Myocyte (in vitro differentiated cells): ENCODE results near the gene MTHFD1. TPM values are rescaled to one million over a fixed set of nuclear protein-coding genes. Genes with fewer than 3 reads are reported as not detected.
A peak's percentile ranks its signal among the peaks of the same experiment; 100 is the strongest.

ENCODE experiments used
- DNase-seq: peaks from one replicate; pipeline ENCODE4 v3.0.0-alpha.2; 2012; ENCODE audit warnings: low read depth
- total RNA-seq: library from RNA; depleted of rRNA; stranded (reverse); fragments of >200 nt; gene quantifications from 2 replicates; pipeline ENCODE4 v1.2.3, GENCODE V29; 2014

Gene MTHFD1
- total RNA-seq, 1 donor from 2014 or later: 49.0 TPM

DNA sequence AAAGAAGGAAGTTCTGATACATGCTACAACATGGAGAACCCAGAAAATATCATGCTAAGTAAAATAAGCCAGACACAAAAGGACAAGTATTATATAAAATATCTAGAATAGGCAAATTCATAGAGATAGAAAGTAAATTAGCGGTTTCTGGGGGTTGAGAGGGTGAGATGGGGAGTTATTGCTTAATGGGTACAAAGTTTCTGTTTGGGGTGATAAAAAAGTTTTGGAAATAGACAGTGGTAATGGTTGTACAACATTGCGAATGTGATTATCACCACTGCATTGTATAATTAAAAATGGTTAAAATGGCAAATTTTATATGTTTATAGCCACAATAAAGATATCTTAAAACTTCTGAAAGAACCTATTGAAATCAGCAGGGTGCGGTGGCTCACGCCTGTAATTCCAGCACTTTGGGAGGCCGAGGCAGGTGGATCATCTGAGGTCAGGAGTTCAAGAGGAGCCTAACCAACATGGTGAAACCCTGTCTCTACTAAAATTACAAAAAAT is 100.5 kb downstream of the MTHFD1 start:
- no peak for DNase-seq

DNA sequence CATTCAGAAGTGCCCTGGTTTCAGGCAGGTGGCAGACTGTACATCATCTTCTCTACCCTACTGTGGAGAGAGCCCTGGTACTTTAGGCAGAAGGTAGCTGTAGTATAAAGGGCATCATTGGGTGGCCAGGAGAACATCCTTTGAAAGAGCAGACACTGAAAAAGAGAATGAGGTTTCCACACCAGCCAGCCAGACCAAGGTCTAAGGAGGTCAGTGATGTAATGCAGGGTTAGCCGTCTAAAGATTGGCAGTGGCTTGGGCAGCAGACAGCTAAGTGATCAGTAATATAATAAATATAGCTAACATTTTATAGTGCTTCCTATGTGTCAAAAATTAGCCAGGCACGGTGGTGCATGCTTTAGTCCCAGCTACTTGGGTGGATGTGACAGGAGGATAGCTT is 103.5 kb downstream of the MTHFD1 start:
- no peak for DNase-seq

DNA sequence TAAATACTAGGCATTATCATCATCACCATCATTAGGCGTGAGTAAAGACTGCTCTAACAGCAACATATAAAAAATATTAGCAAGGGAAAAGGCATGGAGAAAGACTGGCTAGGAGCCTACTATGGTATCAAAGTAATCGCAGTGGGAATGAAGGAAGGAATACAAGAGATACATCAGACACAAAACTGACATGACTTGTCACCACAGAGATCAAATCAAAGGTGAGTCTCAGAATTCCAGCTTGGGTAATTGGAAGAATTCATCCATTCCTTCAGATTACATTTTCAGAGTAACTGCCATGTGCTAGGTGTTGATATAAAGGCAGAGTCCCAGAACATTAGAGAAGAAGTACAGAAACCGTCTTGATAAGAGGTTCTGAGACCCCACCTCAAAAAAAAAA is 105.3 kb downstream of the MTHFD1 start:
- DNase-seq: no peak

DNA sequence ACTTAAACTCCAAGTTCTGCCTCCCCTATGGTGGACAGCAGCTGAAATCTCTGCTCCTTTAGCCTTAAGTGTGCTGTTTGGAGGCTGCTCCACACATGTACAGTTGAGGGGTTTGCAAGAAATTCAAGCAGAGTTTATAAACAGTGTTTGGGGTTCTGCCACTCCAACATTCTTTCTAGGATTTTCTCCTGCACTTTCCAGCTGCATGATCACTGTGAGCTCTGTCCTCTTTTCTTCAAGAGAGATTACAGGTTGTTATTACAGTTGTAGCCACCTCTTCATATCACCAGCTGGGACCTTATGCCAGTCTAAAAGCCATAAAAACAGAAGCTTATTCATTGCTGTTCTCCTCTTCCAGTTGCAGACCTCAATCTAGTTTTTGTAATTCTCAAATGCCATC is 107.1 kb downstream of the MTHFD1 start:
- DNase-seq: no peak

DNA sequence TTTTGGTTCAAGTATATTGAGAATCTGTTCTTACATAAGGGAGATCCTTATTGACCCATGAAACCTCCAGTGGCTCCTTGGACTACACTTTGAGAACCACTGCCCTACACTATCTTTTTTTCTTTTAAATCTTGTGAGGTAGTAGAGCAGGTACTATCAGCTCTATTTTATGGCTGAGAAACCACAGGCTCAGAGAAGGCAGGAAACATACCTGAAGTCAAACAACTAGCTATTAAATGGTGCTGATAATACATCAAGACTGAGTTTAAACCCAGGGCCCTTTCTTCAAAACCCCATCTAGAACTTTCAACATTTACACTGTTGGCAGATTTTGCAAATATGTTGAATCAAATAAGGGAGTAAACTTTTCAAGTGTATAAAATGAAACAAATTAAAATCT is 108.6 kb downstream of the MTHFD1 start:
- DNase-seq: no peak

DNA sequence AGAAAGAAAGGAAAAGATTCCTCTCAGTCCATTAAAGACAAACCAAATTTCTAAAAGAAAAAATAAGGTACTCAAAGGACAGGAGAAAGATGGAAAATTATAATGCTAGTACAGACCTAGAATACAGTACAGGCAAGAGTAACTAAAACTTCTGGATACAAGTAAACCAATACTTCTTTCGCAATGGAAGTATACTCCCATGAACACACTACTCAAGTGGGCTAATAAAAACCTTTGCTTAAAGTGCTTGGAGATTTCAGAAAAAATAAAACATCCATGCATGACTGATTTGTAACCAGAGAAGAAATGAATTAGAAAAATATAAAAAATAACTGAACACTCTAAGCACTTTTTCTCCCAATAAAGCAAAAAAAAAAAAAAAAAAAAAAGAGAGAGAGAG is 111.9 kb downstream of the MTHFD1 start:
- no peak for DNase-seq

DNA sequence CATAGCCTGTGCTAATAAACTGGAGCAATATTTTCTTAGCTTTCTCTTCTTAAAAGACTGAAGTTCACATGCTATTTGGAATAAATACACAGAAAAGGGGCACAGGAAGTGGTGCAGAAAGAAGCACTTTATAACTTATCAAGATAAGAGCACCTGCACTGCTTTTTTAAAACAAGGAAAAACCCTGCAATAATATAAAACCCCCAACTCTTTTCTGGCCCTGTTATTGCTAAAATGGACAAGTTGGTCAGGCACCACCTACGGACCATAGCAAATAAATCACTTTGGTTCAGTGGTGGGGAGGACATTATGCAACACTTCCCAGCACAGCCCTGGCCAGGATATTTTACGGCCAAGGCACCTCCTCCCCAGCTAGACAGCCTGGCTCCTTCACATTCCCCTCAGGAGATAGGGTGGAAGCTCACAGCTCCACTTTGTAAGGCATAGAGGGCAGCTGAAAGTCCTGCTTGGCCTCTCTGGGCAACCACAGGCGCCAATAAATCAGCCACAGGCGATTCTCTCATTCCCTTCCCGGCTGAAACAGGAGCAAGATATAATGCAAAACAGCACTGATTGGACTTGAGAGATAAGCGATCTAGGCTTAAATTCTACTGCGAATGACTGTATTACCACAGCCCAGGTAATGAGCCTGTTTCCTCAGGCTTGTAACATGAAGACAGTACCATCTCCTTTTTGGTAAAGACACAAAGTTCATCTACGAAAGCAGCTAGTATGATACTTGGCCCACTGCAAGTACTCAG is 113.4 kb downstream of the MTHFD1 start:
- DNase-seq: peak; percentile 69

DNA sequence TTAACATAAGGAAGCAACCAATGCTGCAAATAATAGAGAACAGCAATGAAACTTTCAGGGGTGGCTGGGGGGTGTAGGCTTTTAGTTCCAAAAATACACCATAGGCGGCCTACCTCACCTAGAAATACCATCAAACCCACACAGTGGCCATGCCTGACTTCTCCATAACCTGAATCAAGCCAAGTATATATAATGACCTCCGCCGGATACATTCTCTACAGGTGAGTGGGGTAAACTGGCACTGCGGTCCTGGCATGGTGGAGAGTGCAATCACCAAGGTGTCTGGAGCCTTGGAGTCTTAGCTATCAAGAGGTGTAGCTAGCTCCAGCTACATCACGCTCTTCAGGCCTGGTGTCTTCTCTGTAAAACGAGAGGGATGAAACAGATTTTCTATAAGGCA is 114.3 kb downstream of the MTHFD1 start:
- no peak for DNase-seq

DNA sequence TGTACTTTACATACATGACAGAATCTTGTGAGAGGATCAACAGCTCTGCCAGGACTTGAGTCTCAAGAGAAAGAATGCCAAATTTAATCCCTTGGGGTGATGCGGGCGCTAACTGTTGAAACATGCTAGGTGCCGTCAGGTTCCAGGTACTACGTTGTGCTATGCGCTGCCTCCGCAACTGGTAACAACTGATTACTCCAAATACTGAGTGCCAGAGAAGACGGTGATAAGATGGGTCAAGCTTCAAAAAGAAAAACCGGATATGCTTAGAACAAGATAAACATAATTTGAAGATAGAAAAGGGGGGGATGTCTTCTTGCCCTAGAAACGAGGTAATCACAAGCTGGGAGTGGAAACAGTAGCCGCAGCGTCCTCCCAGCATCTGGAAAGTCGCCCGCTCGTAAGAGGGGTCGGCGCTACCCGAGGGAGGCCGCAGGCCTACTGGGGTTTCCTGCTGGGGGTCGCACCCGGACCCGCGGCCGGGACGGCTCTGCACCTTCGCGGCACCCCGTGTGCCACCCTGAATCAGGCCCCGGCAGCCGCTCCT is 114.8 kb downstream of the MTHFD1 start:
- DNase-seq: no peak

DNA sequence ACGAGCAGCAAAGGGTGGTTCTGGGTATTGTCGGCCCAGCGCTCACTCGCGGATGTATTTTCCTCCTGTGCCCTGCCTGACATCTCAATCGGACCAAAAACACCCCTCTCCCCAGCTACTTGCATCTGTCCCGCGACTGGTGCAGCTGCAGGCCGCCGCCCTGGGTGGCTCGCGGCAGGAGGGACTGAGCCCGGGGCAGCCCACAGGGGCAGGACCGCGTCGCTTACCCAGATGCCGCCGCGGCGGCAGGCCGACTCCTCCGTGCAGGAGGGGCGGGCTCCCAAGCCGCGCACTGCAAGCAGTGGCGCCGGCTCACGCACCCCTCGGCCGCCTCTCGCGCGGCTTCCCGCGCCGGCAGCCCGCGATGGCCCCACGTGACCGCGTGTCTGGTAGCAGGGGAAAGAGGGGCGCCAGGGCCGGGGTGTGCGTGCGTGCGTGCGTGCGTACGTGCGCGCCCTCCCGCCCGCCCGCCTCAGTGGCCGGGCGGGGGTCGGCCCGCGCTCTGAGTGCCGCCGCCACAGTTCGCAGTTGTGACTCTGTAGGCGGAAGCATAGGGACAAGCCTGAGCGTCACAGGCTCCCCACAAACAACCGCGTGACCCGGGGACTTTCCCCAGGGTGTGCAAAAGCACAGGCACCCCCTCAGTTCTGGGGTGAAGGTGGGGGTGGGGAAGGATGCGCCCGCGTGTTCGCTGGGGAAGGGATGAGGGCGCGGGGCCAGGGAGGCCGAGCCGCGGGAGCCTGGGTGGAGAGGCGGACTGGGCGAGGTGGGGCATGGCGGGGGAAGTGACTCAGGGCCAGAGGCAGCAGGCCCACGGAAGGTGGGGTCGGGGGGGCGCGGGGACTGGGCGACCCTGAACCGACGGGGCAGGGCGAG is 115.5 kb downstream of the MTHFD1 start, which contains the start of gene ZBTB25:
Gene ZBTB25 (minus strand): TSS at position 405 of the 876 bp plus-strand sequence. CDS start 13,305 bp downstream, outside the sequence.
- peak; percentile 94 for DNase-seq

DNA sequence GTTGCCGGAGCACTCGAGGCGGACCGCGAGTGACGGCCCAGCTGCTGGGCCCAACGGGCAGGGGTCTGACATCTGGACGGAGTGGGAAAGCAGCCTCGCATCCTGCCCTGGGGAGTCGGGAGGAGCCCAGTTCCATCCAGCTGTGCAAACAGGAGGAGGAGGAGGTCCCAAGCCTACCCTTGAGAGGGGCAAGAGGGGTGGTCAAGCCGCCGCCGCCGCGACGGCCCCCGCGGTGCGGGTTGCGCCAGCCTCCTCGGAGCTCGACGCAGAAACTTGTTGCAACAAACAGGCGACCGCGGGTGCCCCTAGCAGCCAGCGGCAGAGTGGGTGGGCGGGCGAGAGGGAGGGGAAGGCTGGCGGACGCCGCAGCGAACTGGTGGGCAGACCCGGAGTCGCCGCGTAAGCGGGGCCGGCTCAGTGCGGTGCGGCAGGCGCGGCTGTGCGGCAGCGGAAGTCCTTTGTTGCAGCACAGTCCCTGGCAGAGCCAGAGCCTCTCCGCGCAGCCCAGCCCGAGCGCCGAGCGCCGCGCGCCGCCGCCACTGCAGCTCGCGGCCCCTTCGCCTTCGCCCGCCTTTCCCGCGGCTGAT is 116.2 kb downstream of the MTHFD1 start, which contains the start of gene ZBTB1:
Gene ZBTB1 (plus strand): TSS at position 461 of the 587 bp plus-strand sequence. CDS start 16,735 bp downstream, outside the sequence.
- peak; percentile 82 for DNase-seq

DNA sequence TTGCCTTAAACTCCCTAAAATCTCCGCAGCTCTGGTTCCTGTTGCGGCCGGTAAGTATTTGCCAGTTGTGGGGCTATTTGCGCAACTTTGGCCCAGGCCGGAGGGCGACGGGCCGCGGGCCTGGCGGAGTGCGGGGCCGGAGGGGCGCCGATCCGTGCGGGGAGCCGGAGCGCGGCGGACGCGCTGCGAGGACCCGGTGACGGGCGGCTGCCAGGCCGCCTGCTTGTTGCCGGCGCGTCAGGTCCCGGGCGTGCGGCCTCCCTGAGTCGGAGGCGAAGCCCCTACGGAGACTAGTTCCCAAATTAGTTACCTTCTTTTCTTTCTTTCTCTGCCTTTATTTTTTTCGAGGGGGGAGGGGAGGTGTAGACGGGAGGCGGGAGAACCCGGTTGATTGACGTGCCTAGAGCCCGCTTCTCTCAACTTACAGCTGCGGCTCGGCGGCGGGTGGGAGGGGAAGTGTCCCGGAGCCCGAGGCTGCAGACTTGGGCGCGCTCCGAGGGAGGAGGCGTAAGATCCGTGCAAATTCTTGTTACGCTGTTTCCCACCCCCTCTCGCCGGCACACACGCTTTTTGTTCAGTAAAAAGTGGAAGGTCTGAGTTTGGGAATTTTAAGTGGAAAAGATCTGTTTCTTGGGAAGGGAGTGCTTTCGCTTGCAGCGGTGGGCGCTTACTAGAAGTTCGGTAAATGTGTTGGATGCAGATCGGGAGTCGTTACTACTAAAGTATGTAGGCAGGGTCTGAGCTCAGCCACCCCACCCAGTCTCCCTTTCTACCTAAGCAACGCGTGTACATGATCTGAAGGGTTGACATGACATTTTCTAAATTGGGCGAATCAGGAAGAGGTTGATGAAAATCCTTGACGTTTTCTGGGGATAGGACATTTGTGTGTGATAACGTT is 117.0 kb downstream of the MTHFD1 start:
- DNase-seq: peak; percentile 91

DNA sequence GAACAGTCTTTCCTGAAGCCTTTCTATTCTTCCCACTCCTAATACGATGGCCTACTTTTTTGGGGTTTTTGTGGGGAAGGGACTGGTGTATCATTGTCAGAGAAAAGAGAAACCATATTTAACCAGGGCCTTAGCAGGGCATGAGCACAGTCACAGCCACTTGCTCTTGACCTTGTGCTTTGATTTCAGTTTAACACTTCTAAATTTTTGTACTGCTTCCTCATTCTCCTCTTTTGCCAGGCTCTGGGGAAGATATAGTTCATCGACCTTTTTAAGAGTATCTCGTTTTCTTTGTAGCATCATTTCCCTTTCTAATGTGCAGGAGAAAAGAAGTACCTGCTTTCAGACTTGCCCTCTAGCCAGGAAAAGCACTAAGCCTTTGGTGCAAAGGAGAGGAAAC is 118.6 kb downstream of the MTHFD1 start:
- DNase-seq: no peak

DNA sequence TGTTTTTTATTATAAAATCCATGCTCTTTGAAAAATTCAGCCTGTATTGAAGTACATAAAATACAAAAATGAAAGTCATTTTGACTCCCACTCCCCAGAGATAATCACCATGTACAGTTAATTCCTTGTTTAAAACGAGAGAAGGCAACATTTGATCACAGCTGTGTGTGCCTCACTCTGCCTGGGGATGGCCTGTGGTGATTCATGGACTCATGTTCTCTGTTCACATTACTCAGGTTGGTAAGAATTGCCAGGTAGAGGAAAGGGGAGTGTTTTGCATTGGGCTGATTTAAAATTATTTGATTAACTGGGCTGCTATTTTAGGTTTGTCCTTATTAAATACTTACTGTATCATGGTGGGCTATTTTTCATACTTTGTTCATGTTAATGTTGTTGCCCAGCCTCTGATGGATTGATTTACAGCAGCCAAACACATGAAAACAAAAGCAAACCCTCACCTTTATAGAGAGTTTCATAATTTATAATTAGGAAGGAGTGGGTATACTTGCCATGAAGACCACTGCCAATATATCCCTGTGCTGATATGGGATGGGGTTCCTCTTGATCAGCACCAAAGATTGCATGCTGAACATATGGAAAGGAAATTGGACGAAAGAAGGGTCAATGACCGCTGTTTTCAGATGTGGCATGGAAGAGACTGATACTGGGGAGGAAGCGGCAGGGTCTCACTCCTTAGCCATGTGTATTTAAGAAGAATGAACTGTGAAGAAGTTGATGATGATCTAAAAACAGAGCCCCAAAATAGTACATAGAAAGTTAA is 119.4 kb downstream of the MTHFD1 start:
- DNase-seq: peak; percentile 30

DNA sequence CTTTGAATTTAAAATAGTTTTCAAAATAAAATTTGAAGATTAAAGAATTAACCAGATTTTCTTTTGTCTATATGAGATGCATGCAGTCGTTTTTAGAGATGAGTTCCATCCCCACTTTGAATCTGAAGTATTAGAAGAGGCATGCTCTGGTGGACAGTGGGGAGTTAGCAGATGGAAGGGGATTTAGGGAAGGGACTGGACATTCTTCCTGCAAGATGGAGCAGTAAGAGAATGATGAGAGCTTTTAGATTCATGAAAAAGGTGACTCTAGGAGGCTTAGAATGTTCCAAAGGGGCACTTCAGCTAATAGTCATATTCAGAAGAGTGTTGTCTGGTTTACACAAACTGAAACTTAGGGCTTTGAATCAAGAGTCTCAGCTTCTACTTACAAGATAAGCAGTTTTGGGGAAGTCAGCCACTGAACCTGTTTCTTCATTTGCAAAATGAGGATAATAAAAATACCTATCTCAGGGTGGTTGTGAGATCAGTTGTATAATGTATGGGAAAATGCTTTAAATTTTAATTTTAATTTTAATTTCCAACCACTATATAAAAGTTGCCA is 120.1 kb downstream of the MTHFD1 start:
- DNase-seq: no peak

DNA sequence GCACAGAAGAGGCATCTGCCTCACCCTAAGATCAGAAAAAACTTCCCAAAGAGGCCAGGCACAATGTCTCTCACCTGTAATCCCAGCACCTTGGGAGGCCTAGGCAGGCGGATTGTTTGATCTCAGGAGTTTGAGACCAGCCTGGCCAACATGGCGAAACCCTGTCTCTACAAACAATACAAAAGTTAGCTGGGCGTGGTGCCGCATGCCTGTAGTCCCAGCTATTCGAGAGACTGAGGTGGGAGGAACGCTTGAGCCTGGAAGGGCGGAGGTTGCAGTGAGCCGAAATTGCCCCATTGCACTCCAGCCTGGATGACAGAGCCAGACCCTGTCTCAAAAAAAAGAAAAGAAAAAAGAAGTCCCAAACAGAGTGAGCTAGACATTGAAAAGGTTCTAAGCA is 120.9 kb downstream of the MTHFD1 start:
- no peak for DNase-seq
